Stimulated activated naive CD8-positive, alpha-beta T cell treated with anti-CD3 and anti-CD28 coated beads, Interleukin-15, Interleukin-2, amounts not matched to agents 100 U/mL and 50 U/mL, for 24 hours (primary cell): Measurements from ENCODE around the gene ADGRF5.

Experiments used
- ATAC-seq: fragments of 150-1000 bp; cut with Tn5 transposase; one replicate; pipeline ENCODE4 v1.10.0; 2021
- DNase-seq: peaks from one replicate; pipeline ENCODE4 v3.0.0; 2021

ADGRF5 gene

GRCh38 chr6:46921731-46922130 lies at the start of gene ADGRF5:
TSS of gene ADGRF5 (minus strand) at chr6:46921938. CDS start at chr6:46906762, 15,176 bp downstream.
- DNase-seq (no peak), ATAC-seq (no peak)

GRCh38 chr6:46969206-46969605 lies 47.5 kb upstream of the ADGRF5 start:
- no peak for DNase-seq
- no peak for ATAC-seq

- DNase-seq (no peak), ATAC-seq (no peak)
These were observed 46.1 kb upstream of the ADGRF5 start for GRCh38 chr6:46967826-46968349.

GRCh38 chr6:46964716-46965519 lies 43.2 kb upstream of the ADGRF5 start:
- DNase-seq = no peak

GRCh38 chr6:46963626-46964025 lies 41.9 kb upstream of the ADGRF5 start:
- ATAC-seq (no peak), DNase-seq (no peak)

More at GRCh38 chr6:46964716-46965519, 43.2 kb upstream of the ADGRF5 start:
- no peak for ATAC-seq

- ATAC-seq = no peak
These were observed 41.3 kb upstream of the ADGRF5 start for GRCh38 chr6:46963039-46963438.

GRCh38 chr6:46961711-46962110 lies 40.0 kb upstream of the ADGRF5 start:
- DNase-seq (no peak), ATAC-seq (no peak)

More at GRCh38 chr6:46963039-46963438, 41.3 kb upstream of the ADGRF5 start:
- DNase-seq = no peak

GRCh38 chr6:46961232-46961631 lies 39.5 kb upstream of the ADGRF5 start:
- DNase-seq (no peak), ATAC-seq (no peak)

- DNase-seq (no peak), ATAC-seq (no peak)
These were observed 37.7 kb upstream of the ADGRF5 start for GRCh38 chr6:46959419-46959818.

GRCh38 chr6:46956409-46956808 lies 34.7 kb upstream of the ADGRF5 start:
- no peak for DNase-seq
- ATAC-seq = no peak

- DNase-seq (no peak), ATAC-seq (no peak)
These were observed 33.2 kb upstream of the ADGRF5 start for GRCh38 chr6:46954837-46955451.

- DNase-seq = no peak
- ATAC-seq = no peak
These were observed 32.2 kb upstream of the ADGRF5 start for GRCh38 chr6:46953921-46954320.

- no peak for DNase-seq
- ATAC-seq = no peak
These were observed 28.0 kb upstream of the ADGRF5 start for GRCh38 chr6:46949632-46950280.

- no peak for DNase-seq
These were observed 27.0 kb upstream of the ADGRF5 start for GRCh38 chr6:46948699-46949098.

GRCh38 chr6:46947497-46947896 lies 25.8 kb upstream of the ADGRF5 start:
- ATAC-seq = no peak
- DNase-seq = no peak

More at GRCh38 chr6:46948699-46949098, 27.0 kb upstream of the ADGRF5 start:
- no peak for ATAC-seq

- ATAC-seq = no peak
- no peak for DNase-seq
These were observed 18.9 kb upstream of the ADGRF5 start for GRCh38 chr6:46940433-46941226.

GRCh38 chr6:46937642-46938041 lies 15.9 kb upstream of the ADGRF5 start:
- ATAC-seq = no peak
- no peak for DNase-seq

- ATAC-seq = no peak
These were observed 13.9 kb upstream of the ADGRF5 start for GRCh38 chr6:46935687-46936086.

GRCh38 chr6:46933751-46934150 lies 12.0 kb upstream of the ADGRF5 start:
- ATAC-seq (no peak), DNase-seq (no peak)

More at GRCh38 chr6:46935687-46936086, 13.9 kb upstream of the ADGRF5 start:
- DNase-seq = no peak

GRCh38 chr6:46932526-46933319 lies 11.0 kb upstream of the ADGRF5 start:
- DNase-seq = no peak
- no peak for ATAC-seq

GRCh38 chr6:46931416-46931815 lies 9.7 kb upstream of the ADGRF5 start:
- DNase-seq = no peak
- no peak for ATAC-seq
